Mucosa of descending colon (tissue), 3 donors: Measurements from ENCODE around the gene PRDM16. TPM values are rescaled to one million over a fixed set of nuclear protein-coding genes. Genes with fewer than 3 reads are reported as not detected.
A peak's percentile ranks its signal among the peaks of the same experiment; 100 is the strongest.

Experiments used
- ATAC-seq: fragments of 200-7000 bp; cut with Tn5 transposase; one replicate; pipeline ENCODE4 v1.9.1; 2020; ENCODE audit warnings: mild to moderate bottlenecking, moderate library complexity
- DNase-seq, 3 donors: peaks; one replicate each; pipeline ENCODE4 v3.0.0-alpha.2; 2020
- H3K36me3 ChIP-seq: fragments of 200-600 bp; one replicate; pipeline ENCODE4 v1.8.0; 2021; ENCODE audit warnings: low read depth, mild to moderate bottlenecking
- H3K4me1 ChIP-seq: fragments of 200-600 bp; one replicate; pipeline ENCODE4 v1.8.0; 2021; ENCODE audit warnings: low read depth, mild to moderate bottlenecking
- H3K4me3 ChIP-seq: fragments of 200-600 bp; one replicate; pipeline ENCODE4 v1.8.0; 2021; ENCODE audit warnings: mild to moderate bottlenecking
- H3K9me3 ChIP-seq: fragments of 200-600 bp; one replicate; pipeline ENCODE4 v1.8.0; 2021; ENCODE audit warnings: mild to moderate bottlenecking
- CTCF ChIP-seq: fragments of 200-600 bp; IDR thresholded peaks from one replicate; pipeline ENCODE4 v1.8.0; 2022; ENCODE audit warnings: antibody characterized with exemption, mild to moderate bottlenecking
- intact Hi-C, 2 donors: fragments of 100-400 bp; cut with DNase I in 1 of 2; cut with micrococcal nuclease in 1 of 2; formaldehyde crosslinking; loops; one replicate each; pipeline versions ENCODE4 v1.11.0 to v1.11.1; 2022; cut with DNase I, micrococcal nuclease
- total RNA-seq, 3 donors: library from RNA; stranded (reverse); fragmentation: NEBNext Ultra II Directional in 2 of 3; extraction: Animal tissue kit (Norgen Biotek cat#: 25700) in 2 of 3; gene quantifications; one replicate each; pipeline versions ENCODE4 v1.2.1 to v1.2.4, GENCODE V29; 2021 to 2023
- donor health status: DM: no; HTN: no; CAD: no; lungs with moderate emphysema.
- donor health status: DM: no; HTN: no; CAD: no.
- donor health status: DM: no; HTN: yes; CAD: no.

PRDM16 gene
- total RNA-seq, 3 donors from 2014 or later = 1.6 to 2.5 (median 2.4) TPM

- Histone ChIP-seq H3K9me3 (no peaks in the 10 kb centered on the region), H3K4me1 (peaks cover 15% of the 10 kb centered on the region), H3K4me3 (no peak overlapping the region), H3K36me3 (no peaks in the 10 kb centered on the region)
- ATAC-seq (no peak), DNase-seq (no peak)
- intact Hi-C loops = no loop called here
- TF ChIP-seq CTCF = no peak
Observed at GRCh38 chr1:3070309-3070643, 1.3 kb downstream of the PRDM16 start.

- Histone ChIP-seq H3K36me3 (no peaks in the 10 kb centered on the region), H3K4me1 (peaks cover 15% of the 10 kb centered on the region), H3K9me3 (no peaks in the 10 kb centered on the region), H3K4me3 (no peak overlapping the region)
- ATAC-seq (no peak), DNase-seq (peak in 2 of 3 donors; percentile 23 to 40)
- TF ChIP-seq CTCF = no peak
- intact Hi-C loops = no loop called here
Observed at GRCh38 chr1:3070644-3071564, 1.9 kb downstream of the PRDM16 start.

GRCh38 chr1:3071565-3072390 lies 2.8 kb downstream of the PRDM16 start:
- no peak for TF ChIP-seq CTCF
- Histone ChIP-seq H3K4me1 (peaks cover 15% of the 10 kb centered on the region), H3K36me3 (no peaks in the 10 kb centered on the region), H3K4me3 (no peak overlapping the region), H3K9me3 (no peaks in the 10 kb centered on the region)
- DNase-seq (peak in 1 of 3 donors; percentile 30), ATAC-seq (no peak)
- intact Hi-C loops = no loop called here

- TF ChIP-seq CTCF = no peak
- no peak overlapping the region for H3K4me3 ChIP-seq
- H3K4me1 ChIP-seq = peaks cover 15% of the 10 kb centered on the region
- ATAC-seq (no peak), DNase-seq (no peak)
- intact Hi-C loops = no loop called here
- no peaks in the 10 kb centered on the region for H3K9me3 ChIP-seq
- H3K36me3 ChIP-seq = no peaks in the 10 kb centered on the region
Observed at GRCh38 chr1:3072391-3073185, 3.6 kb downstream of the PRDM16 start.

- no peaks in the 10 kb centered on the region for H3K36me3 ChIP-seq
- ATAC-seq (no peak), DNase-seq (no peak)
- peaks cover 14% of the 10 kb centered on the region for H3K4me1 ChIP-seq
- intact Hi-C loops = no loop called here
- TF ChIP-seq CTCF = no peak
- no peak overlapping the region for H3K4me3 ChIP-seq
- H3K9me3 ChIP-seq = no peaks in the 10 kb centered on the region
Observed at GRCh38 chr1:3073186-3073488, 4.1 kb downstream of the PRDM16 start.
